BJ (cell line): ENCODE results near the gene GLI3. TPM values are rescaled to one million over a fixed set of nuclear protein-coding genes. Genes with fewer than 3 reads are reported as not detected.

Experiments used
- CTCF ChIA-PET: fragments of 350-600 bp; formaldehyde crosslinking; extraction: SDS; loops from one replicate; lab custom pipeline; 2021; ENCODE audit warnings: antibody characterized with exemption, inconsistent platforms; lab: Yijun Ruan, JAX
- POLR2A ChIA-PET: fragments of 300-600 bp; sonication (Branson Sonifier 250); formaldehyde crosslinking; extraction: SDS; loops from one replicate; lab custom pipeline; 2021; ENCODE audit warnings: antibody characterized with exemption; lab: Charles Lee
- DNase-seq: peaks from one replicate; pipeline ENCODE4 v3.0.0-alpha.2; 2011; ENCODE audit warnings: low read depth
- H3K27me3 ChIP-seq: 2 replicates; pipeline ENCODE4 v1.6.0; 2011; ENCODE audit warnings: low read length; ENCODE audit not compliant: control insufficient read depth, insufficient read depth
- H3K36me3 ChIP-seq: 2 replicates; pipeline ENCODE4 v1.5.1; 2011; ENCODE audit warnings: low read length; ENCODE audit not compliant: control insufficient read depth, insufficient read depth
- H3K4me3 ChIP-seq: 2 replicates; pipeline ENCODE4 v1.5.1; 2011; ENCODE audit warnings: low read depth, mild to moderate bottlenecking, control low read depth, low read length
- polyA plus RNA-seq: library from polyadenylated mRNA; depleted of rRNA; stranded (reverse); fragments of >200 nt; gene quantifications from 2 replicates; pipeline ENCODE4 v1.2.3, GENCODE V29; 2011
- TF ChIP-seq, protein P1 (sequence below): IDR thresholded peaks from 2 replicates; pipeline ENCODE4 v1.5.1; 2011; ENCODE audit warnings: low read depth, mild to moderate bottlenecking, control low read depth, inconsistent platforms, low read length, moderate library complexity; ENCODE audit not compliant: insufficient read depth

GLI3 gene
- polyA plus RNA-seq, 1 experiment: 5.1 TPM

DNA sequence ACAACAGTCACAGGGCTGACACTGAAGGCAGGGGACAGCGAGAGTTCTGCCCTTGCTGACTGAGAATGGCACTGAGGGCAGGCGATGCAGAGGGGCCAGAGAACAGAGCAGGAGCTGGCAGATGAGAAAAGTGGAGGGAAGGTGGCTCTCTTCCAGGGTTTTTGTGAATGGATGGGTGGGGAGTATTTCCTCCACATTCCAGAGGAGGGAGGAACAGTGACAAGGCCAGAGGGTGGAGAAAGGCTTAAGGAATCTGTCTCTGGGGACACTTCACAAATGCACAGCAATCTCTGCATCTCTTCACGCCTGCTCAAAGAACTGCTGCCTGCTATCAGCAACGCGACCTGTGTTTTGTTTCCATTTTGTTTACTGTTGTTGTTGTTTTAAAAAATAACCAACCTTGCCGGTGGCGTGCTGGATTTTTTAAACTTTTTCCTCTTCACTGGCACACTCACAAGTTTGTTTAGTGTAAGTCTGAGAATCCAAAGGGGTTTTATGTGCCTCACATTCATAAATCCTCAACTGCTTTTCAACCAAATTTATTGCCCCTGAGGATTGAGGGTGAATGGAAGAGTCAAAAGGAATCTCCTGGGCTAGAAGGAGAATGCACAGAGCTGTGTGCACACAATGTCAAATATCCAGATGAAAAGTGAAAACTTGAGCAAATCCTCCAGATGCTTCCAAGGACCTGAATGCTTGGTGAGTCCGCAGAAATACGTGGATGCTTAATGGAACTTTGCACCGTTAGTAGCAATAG lies 129.3 kb downstream of the GLI3 start:
- TF ChIP-seq, protein P1, sequence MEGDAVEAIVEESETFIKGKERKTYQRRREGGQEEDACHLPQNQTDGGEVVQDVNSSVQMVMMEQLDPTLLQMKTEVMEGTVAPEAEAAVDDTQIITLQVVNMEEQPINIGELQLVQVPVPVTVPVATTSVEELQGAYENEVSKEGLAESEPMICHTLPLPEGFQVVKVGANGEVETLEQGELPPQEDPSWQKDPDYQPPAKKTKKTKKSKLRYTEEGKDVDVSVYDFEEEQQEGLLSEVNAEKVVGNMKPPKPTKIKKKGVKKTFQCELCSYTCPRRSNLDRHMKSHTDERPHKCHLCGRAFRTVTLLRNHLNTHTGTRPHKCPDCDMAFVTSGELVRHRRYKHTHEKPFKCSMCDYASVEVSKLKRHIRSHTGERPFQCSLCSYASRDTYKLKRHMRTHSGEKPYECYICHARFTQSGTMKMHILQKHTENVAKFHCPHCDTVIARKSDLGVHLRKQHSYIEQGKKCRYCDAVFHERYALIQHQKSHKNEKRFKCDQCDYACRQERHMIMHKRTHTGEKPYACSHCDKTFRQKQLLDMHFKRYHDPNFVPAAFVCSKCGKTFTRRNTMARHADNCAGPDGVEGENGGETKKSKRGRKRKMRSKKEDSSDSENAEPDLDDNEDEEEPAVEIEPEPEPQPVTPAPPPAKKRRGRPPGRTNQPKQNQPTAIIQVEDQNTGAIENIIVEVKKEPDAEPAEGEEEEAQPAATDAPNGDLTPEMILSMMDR: no peak
- Histone ChIP-seq H3K36me3 (no peaks in the 10 kb centered on the region), H3K4me3 (no peak overlapping the region), H3K27me3 (no peaks in the 10 kb centered on the region)
- POLR2A ChIA-PET: interaction anchor here (0.6 kb wide), 1 partner anchor 66 kb away, joined by 4 read pairs; no protein-coding TSS in a partner anchor
- DNase-seq: no peak
- CTCF ChIA-PET: interaction anchor here (0.6 to 1.7 kb wide), 3 partner anchors 10 to 130 kb away, joined by 3 to 5 read pairs (median 3); no protein-coding TSS in a partner anchor

DNA sequence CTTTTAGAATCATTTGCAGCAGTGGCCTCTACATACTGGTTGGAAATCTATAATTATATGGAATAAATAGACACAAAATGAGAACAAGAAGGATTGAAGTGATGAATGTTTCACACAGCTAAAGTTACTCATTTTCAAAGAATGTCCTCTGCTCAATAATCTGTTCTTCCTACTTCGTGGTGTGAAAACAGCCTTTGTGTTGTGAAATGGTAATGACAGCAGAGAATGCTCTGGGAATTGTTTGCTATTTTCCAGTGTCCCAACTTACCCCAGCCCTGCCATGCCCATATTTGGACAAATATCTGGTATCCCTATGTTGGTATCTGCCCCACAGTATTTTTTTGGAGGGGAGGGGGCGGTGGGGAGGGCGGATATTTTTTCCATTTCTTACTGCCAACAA lies 130.4 kb downstream of the GLI3 start:
- no peak for DNase-seq
- no peak overlapping the region for H3K4me3 ChIP-seq
- TF ChIP-seq, protein P1: no peak
- H3K36me3 ChIP-seq: no peaks in the 10 kb centered on the region
- H3K27me3 ChIP-seq: no peaks in the 10 kb centered on the region
- ChIA-PET CTCF (interaction anchor here (1.3 kb wide), 1 partner anchor 128 kb away, joined by 3 read pairs; no protein-coding TSS in a partner anchor), POLR2A (no interaction called here)

DNA sequence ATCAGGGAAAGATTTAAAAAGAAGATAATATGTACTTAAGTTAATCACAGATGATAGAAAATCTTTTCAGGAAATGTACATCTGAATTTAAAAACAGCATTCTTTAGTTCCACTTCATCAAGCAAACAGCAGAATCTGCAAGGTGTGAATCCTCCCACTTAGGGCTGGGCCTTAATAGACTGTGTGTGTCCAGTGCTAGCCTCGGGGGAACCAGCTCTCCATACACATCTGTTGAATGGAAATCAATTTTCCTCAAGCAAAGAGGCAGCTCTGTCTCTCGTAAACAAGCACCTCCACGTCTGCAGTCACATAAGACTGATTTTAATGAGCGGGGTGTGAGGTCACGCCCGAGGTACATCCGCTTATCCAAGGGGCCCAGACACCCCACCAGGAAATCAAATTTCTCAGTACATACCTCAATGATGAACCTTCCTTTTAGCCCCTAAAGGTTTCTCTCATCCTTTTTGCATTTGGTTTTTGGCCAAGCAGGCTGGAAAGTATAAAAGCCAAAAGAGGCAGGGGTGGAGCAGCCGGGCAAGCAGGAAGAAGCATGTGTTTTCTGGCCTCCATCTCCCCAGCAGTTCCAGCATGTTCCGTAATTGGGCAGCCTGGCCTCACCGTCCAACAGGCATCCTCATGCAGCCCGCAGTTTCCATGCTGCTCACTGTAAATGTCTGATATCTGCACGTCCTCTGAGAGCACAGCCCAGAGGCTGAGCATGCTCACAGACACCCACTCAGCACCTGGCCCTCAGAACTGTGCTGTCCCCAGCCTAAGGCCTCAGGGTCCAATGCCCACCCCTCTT lies 131.3 kb downstream of the GLI3 start:
- DNase-seq: no peak
- TF ChIP-seq, protein P1: no peak

DNA sequence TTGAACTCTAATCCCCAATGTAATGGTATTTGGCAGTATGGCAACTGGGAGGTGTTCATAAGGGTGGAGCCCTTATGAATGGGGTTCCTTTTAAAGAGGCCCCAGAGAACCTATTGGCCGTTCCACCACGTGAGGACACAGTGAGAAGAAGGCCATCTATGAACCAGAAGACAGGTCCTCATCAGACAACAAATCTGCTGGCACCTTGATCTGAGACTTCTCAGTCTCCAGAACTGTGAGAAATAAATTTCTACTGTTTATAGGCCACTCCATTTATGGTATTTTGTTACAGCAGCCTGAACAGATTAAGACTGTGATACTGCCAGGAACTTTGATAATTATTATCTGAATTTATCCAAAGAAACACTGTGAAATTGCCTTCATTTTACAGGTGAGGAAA lies 132.3 kb downstream of the GLI3 start:
- ChIA-PET POLR2A (no interaction called here), CTCF (no interaction called here)
- H3K4me3 ChIP-seq: no peak overlapping the region
- H3K36me3 ChIP-seq: no peaks in the 10 kb centered on the region
- no peak for DNase-seq
- TF ChIP-seq, protein P1: no peak
- no peaks in the 10 kb centered on the region for H3K27me3 ChIP-seq

More for the DNA sequence above, 131.3 kb downstream of the GLI3 start:
- no peak overlapping the region for H3K4me3 ChIP-seq
- H3K27me3 ChIP-seq: no peaks in the 10 kb centered on the region
- no peaks in the 10 kb centered on the region for H3K36me3 ChIP-seq
- CTCF ChIA-PET: no interaction called here
- POLR2A ChIA-PET: no interaction called here

DNA sequence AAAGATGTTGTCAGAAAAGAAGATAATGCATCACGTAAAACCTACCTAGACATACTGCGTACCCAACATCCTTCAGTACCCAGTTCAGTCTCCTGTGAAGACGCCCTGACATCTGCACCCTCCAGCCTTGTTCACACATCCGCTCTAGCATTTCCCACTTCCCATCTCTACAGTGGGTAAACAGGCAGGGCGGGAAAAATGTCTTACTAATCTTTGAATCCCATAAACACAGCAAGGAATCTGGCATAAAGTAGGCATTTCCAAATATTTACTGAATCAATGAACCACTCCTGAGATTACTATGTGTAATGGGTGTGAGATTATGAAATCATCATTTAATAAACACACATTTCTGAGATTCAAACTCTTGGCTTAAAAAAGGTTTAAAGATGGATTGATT lies 132.8 kb downstream of the GLI3 start:
- no peaks in the 10 kb centered on the region for H3K27me3 ChIP-seq
- no peak overlapping the region for H3K4me3 ChIP-seq
- CTCF ChIA-PET: no interaction called here
- TF ChIP-seq, protein P1: no peak
- no peak for DNase-seq
- H3K36me3 ChIP-seq: no peaks in the 10 kb centered on the region
- POLR2A ChIA-PET: no interaction called here
